Activated CD4-positive, alpha-beta T cell treated with anti-CD3 and anti-CD28 coated beads for 1 hour (primary cell): Measurements from ENCODE around the gene SNX22.

Experiments
- DNase-seq: peaks from one replicate; pipeline ENCODE4 v3.0.0-alpha.2; 2020

The SNX22 gene

GRCh38 chr15:64158363-64159134 is 7.0 kb downstream of the SNX22 start:
- DNase-seq = no peak

GRCh38 chr15:64161688-64162477 is 10.4 kb downstream of the SNX22 start:
- no peak for DNase-seq

DNA sequence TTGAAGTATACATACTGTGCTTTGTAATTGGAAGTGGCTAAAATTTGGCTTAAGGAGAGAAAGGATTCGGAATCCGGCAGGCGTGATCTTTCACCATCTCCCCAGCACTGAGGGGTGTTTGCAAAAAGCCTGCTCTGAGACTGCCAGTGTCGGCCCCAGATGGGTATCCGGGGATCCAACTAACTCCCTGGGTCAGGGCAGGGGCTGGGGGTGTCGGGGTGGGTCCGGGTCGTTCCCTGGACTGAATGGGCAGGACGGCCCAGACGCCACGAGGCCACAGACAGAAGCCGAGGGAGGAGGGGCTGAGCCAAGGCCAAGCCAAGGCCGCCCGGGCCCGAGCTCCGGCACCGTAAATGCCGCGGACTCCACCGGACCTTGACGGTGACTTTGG is 10.9 kb downstream of the SNX22 start:
- no peak for DNase-seq

DNA sequence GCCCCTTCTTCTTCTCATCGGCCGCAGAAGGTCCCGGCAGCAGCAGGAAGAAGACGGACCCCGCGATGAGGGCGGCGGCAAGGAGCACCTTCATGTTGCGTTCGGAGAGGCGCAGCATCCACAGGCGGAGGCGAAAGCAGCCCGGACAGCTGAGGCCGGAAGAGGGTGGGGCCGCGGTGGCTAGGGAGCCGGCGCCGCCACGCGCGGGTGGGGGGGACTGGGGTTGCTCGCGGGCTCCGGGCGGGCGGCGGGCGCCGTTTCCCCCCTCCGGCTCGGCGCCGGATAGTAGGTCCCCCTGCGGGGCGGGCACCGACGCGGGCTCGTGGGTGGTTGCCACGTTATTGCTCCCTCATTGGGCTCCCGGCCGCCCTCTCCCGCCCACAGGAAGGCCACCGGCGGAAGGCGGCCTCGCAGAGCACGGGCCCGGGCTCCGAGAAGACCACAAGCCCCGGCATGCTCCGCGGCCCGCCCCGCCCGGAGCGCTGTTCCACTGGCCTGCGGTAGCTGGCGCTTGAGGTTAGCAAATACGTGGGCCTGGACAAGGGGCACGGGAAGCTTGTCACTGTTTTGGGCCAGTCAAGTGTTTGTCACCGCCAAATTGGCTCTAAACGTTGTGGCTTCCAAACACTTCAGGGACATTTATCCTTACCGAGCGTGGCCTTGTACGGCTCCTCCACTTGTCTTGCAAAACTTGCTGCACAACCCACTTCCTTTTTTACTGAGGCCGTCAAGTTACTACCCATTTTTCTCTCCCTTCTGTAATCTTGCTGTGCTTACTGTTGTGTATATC is 11.5 kb downstream of the SNX22 start, which contains the start of gene PPIB:
Gene PPIB (minus strand): TSS at position 154 of the 790 bp plus-strand sequence. CDS start 36 bp downstream, at position 118.
- peak; percentile 95 for DNase-seq

DNA sequence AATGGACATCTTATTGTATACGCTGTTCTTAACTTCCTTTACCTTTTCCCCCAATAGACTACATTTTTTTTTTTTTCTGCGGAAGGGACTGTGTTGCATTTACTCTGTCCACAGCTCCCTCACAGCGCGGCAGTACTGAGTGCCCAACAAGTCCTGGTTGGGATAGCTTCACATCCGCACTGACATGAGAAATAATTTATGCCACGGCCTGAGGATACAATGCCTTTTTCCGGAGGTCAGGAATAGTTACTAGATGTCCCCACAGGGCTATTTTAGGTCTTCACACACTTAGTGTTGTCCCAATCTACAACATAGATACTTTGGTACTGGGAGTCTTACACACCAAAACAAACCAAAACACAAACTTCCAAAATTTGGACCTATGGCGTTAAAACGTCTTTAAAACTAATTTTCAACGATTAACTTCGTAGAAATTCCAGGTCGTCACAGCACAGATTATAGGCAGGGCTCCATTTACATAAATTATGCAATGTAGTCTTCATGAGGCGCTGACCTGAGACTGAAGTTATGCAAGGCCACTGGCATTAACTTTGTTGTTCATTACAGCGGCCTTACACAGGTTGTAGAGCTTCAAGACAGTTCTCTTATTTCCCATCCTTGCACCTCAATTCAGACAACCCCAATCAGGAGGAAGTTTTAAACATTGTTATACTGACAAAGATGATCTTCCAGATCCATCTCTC is 12.3 kb downstream of the SNX22 start:
- DNase-seq = no peak

- DNase-seq = no peak
Observed at GRCh38 chr15:64164436-64164835, 12.9 kb downstream of the SNX22 start.

- DNase-seq = no peak
Observed at GRCh38 chr15:64166102-64166890, 14.8 kb downstream of the SNX22 start.

DNA sequence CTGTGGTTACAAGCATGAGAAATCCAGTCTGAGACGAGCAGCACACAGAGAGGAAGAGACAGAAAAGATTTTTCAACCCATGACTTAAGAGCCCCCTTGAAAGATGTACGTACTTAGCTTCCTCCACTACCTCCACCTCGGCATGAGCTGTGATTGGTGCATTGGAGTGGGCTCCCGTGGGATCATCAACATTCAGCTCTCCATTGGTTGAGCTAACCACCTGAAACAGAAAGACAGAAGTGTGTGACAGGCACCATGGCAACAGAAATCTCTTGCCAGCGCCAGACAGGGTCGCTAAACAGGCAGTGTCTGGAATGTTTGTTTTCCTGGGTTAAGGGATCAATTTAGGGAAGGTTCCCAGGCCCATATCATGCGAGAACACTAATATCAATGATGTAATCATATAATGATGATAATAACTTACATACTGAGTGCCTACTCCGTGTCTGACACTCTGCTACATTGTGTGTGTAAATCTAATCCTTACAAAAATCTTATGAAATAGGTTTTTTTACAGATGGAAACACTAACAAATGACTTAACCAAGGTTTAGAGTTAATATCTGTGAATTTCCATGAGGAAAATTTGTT is 28.8 kb downstream of the SNX22 start:
- no peak for DNase-seq

DNA sequence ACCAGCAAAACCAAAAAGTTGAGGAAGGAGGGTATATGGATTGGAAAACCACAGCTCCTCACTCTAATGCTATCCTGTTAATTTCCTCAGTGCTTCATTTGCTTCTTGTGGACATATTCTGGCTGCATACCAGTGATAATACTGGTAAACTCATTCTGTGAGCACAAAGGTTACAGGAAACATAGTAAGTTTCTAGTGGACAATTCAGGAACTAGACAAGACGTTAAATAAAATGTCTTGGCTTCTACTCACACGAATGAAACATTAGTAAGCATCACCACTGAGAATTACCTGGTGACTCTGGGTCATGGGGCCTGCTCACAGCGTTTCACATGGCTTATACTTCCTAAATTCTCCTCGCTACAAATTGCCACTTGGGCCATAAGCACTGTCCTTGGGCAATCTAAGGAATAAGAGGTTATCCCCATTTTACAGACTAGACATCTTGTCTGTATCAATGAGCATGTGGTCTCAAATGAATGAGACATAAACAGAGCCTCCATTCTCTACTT is 31.4 kb downstream of the SNX22 start:
- DNase-seq = no peak

DNA sequence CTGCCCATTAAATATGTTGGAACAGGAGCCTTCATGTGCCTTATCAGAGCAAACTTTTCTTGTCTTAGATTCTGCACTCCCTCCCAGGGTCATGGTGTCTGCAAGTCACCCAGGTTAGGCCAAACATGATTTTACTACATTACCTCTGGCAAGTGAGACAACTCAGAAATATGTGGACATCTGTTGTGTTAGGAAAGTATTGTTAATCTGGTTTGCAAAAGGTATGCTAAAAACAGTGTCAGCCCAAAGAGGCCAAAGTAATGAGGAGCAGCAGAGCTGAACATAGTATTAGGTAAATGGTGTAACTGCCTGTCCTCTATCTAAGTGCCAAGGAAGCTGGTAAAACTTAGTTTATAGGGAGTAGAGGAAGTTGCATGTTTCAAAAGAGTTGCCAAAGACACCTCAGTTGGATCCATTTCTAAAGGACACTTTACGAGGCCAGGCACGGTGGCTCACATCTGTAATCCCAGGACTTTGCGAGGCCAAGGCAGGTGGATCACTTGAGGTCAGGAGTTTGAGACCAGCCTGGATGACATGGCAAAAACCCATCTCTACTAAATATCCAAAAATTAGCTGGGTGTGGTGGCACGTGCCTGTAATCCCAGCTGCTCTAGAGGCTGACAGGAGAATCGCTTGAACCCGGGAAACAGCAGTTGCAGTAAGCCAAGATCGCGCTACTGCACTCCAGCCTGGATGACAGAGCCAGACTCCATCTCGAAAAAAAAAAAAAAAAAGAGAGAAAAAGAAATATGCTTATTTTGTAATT is 33.8 kb downstream of the SNX22 start:
- no peak for DNase-seq

GRCh38 chr15:64187396-64188191 is 36.1 kb downstream of the SNX22 start:
- DNase-seq = no peak

- no peak for DNase-seq
Observed at GRCh38 chr15:64191971-64192830, 40.7 kb downstream of the SNX22 start.

- no peak for DNase-seq
Observed at GRCh38 chr15:64193971-64194370, 42.4 kb downstream of the SNX22 start.

DNA sequence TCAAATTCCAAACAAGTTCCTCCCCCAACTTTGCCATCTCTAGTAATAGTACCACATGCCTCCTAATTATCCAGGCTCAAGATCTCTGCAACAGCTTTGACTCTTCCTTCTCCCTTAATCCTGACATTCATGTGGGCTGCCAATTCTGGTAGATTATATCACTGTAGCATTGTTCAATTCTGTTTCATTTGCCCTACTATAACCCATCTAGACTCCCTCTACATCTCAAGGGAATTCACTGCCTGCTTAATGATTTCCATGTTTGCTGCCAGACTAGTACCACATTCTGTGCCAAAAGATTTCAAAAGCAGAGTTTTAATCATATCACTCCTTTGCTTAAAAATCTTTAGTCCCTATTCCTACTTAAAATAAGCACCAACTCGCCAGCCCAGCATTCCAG is 45.9 kb downstream of the SNX22 start:
- no peak for DNase-seq

GRCh38 chr15:64205202-64205601 is 53.7 kb downstream of the SNX22 start:
- no peak for DNase-seq
